HG03097 (cell line): Measurements from ENCODE around the gene KIF21B.
"Not testable (repeated sequence)": the region's sequence is repeated elsewhere in the genome, so short reads cannot be mapped to it uniquely, and the experiment has no call there.

Experiments
- ATAC-seq: cut with Tn5 transposase; IDR thresholded peaks from one replicate; pipeline ENCODE4 v1.9.1; 2021; ENCODE audit not compliant: unreplicated experiment, low FRiP score

Gene KIF21B

GRCh38 chr1:200954434-200954833 lies 69.1 kb downstream of the KIF21B start:
- no peak for ATAC-seq

- ATAC-seq: no peak
Observed at GRCh38 chr1:200951016-200951415, 72.5 kb downstream of the KIF21B start.

GRCh38 chr1:200949626-200950025 lies 73.9 kb downstream of the KIF21B start:
- ATAC-seq: no peak

- ATAC-seq: no peak
Observed at GRCh38 chr1:200947059-200947566, 76.4 kb downstream of the KIF21B start.

- no peak for ATAC-seq
Observed at GRCh38 chr1:200945111-200945510, 78.4 kb downstream of the KIF21B start.

- ATAC-seq: no peak
Observed at GRCh38 chr1:200938955-200939354, 84.6 kb downstream of the KIF21B start.

GRCh38 chr1:200935286-200935962 lies 88.1 kb downstream of the KIF21B start:
- ATAC-seq: not testable (repeated sequence)

GRCh38 chr1:200934676-200935245 lies 88.8 kb downstream of the KIF21B start:
- ATAC-seq: no peak

GRCh38 chr1:200931776-200932175 lies 91.7 kb downstream of the KIF21B start:
- ATAC-seq: no peak

- ATAC-seq: not testable (repeated sequence)
Observed at GRCh38 chr1:200930285-200930684, 93.2 kb downstream of the KIF21B start.

- no peak for ATAC-seq
Observed at GRCh38 chr1:200929530-200930278, 93.8 kb downstream of the KIF21B start.

- no peak for ATAC-seq
Observed at GRCh38 chr1:200925831-200926230, 97.7 kb downstream of the KIF21B start.

- no peak for ATAC-seq
Observed at GRCh38 chr1:200923601-200924000, 99.9 kb downstream of the KIF21B start.

GRCh38 chr1:200922406-200922805 lies 101.1 kb downstream of the KIF21B start:
- no peak for ATAC-seq

GRCh38 chr1:200921571-200922110 lies 101.9 kb downstream of the KIF21B start:
- ATAC-seq: no peak
